AG08395 (cell line): Measurements from ENCODE around the gene RCOR2.
A peak's percentile ranks its signal among the peaks of the same experiment; 100 is the strongest.
"Not testable (repeated sequence)": the region's sequence is repeated elsewhere in the genome, so short reads cannot be mapped to it uniquely, and the experiment has no call there.

Experiments used
- DNase-seq: peaks from one replicate; pipeline ENCODE4 v3.0.0; 2012; ENCODE audit warnings: mixed read lengths, low spot score

The RCOR2 gene

GRCh38 chr11:63877658-63878241, 39.2 kb downstream of the RCOR2 start:
- DNase-seq: no peak

- DNase-seq: no peak
Observed at GRCh38 chr11:63876616-63877015, 40.3 kb downstream of the RCOR2 start.

- no peak for DNase-seq
Observed at GRCh38 chr11:63875506-63876065, 41.4 kb downstream of the RCOR2 start.

- DNase-seq: no peak
Observed at GRCh38 chr11:63874511-63874910, 42.5 kb downstream of the RCOR2 start.

GRCh38 chr11:63873311-63873710, 43.7 kb downstream of the RCOR2 start:
- DNase-seq: no peak

- DNase-seq: no peak
Observed at GRCh38 chr11:63872800-63873197, 44.2 kb downstream of the RCOR2 start.

GRCh38 chr11:63871962-63872799, 44.8 kb downstream of the RCOR2 start:
- peak; percentile 96 for DNase-seq

GRCh38 chr11:63870351-63871140, 46.4 kb downstream of the RCOR2 start:
- no peak for DNase-seq

- no peak for DNase-seq
Observed at GRCh38 chr11:63869683-63870082, 47.3 kb downstream of the RCOR2 start.

- no peak for DNase-seq
Observed at GRCh38 chr11:63869171-63869591, 47.8 kb downstream of the RCOR2 start.

- DNase-seq: no peak
Observed at GRCh38 chr11:63868399-63869064, 48.4 kb downstream of the RCOR2 start.

GRCh38 chr11:63867511-63867910, 49.5 kb downstream of the RCOR2 start:
- DNase-seq: no peak

GRCh38 chr11:63866211-63866610, 50.8 kb downstream of the RCOR2 start:
- DNase-seq: no peak

GRCh38 chr11:63863620-63864019, 53.3 kb downstream of the RCOR2 start:
- not testable (repeated sequence) for DNase-seq

GRCh38 chr11:63862923-63863322, 54.0 kb downstream of the RCOR2 start:
- no peak for DNase-seq
